Subcutaneous abdominal adipose tissue (tissue), 5 donors: ENCODE measurements around the gene KIAA1958.
"Not testable (repeated sequence)": the region's sequence is repeated elsewhere in the genome, so short reads cannot be mapped to it uniquely, and the experiment has no call there.

Source experiments
- H3K27ac ChIP-seq: one replicate; pipeline ENCODE4 v1.7.0; 2013; ENCODE audit warnings: low read depth, mild to moderate bottlenecking, inconsistent platforms, low read length, moderate library complexity
- H3K27me3 ChIP-seq, 5 donors: one replicate each; pipeline ENCODE4 v1.7.0; 2013; ENCODE audit warnings: low read length in 5 of 5, inconsistent platforms in 1 of 5; ENCODE audit not compliant: control insufficient read depth in 5 of 5, insufficient read depth in 4 of 5
- H3K36me3 ChIP-seq, 5 donors: one replicate each; pipeline ENCODE4 v1.7.0; 2013; ENCODE audit warnings: low read length in 5 of 5; ENCODE audit not compliant: control insufficient read depth in 5 of 5, insufficient read depth in 5 of 5
- H3K4me1 ChIP-seq, 5 donors: one replicate each; pipeline ENCODE4 v1.7.0; 2013; ENCODE audit warnings: low read length in 5 of 5, mild to moderate bottlenecking in 3 of 5, moderate library complexity in 1 of 5; ENCODE audit not compliant: control insufficient read depth in 5 of 5, insufficient read depth in 5 of 5
- H3K4me3 ChIP-seq, 5 donors: one replicate each; pipeline ENCODE4 v1.7.0; 2013; ENCODE audit warnings: low read length in 5 of 5, low read depth in 1 of 5
- H3K9ac ChIP-seq, 5 donors: one replicate each; pipeline ENCODE4 v1.7.0; 2013; ENCODE audit warnings: low read length in 5 of 5, mild to moderate bottlenecking in 4 of 5, moderate library complexity in 3 of 5
- H3K9me3 ChIP-seq, 5 donors: one replicate each; pipeline ENCODE4 v1.7.0; 2013; ENCODE audit warnings: low read length in 5 of 5; ENCODE audit not compliant: control insufficient read depth in 5 of 5
- donor health status: healthy.
- donor health status: healthy.
- donor health status: healthy.
- donor health status: healthy.
- donor health status: healthy.

Gene KIAA1958

GRCh38 chr9:112501287-112501686, 14.7 kb downstream of the KIAA1958 start:
- H3K4me1 ChIP-seq = peaks cover 0 to 18% (median 0%) of the 10 kb centered on the region in 5 donors
- no peaks in the 10 kb centered on the region for H3K9me3 ChIP-seq
- no peaks in the 10 kb centered on the region for H3K36me3 ChIP-seq
- no peaks in the 10 kb centered on the region for H3K27me3 ChIP-seq
- no peak overlapping the region for H3K9ac ChIP-seq
- no peak overlapping the region for H3K27ac ChIP-seq
- no peak overlapping the region for H3K4me3 ChIP-seq

- no peaks in the 10 kb centered on the region for H3K9me3 ChIP-seq
- no peak overlapping the region for H3K4me3 ChIP-seq
- H3K27me3 ChIP-seq = no peaks in the 10 kb centered on the region
- H3K4me1 ChIP-seq = peaks cover 0 to 13% (median 0%) of the 10 kb centered on the region in 5 donors
- no peak overlapping the region for H3K9ac ChIP-seq
- no peak overlapping the region for H3K27ac ChIP-seq
- no peaks in the 10 kb centered on the region for H3K36me3 ChIP-seq
Measured at GRCh38 chr9:112502175-112502946, 15.7 kb downstream of the KIAA1958 start.

GRCh38 chr9:112503170-112503569, 16.5 kb downstream of the KIAA1958 start:
- H3K4me1 ChIP-seq = peaks cover 0 to 13% (median 0%) of the 10 kb centered on the region in 5 donors
- H3K9ac ChIP-seq = no peak overlapping the region
- H3K27me3 ChIP-seq = no peaks in the 10 kb centered on the region
- H3K27ac ChIP-seq = no peak overlapping the region
- no peaks in the 10 kb centered on the region for H3K36me3 ChIP-seq
- H3K9me3 ChIP-seq = no peaks in the 10 kb centered on the region
- no peak overlapping the region for H3K4me3 ChIP-seq

DNA sequence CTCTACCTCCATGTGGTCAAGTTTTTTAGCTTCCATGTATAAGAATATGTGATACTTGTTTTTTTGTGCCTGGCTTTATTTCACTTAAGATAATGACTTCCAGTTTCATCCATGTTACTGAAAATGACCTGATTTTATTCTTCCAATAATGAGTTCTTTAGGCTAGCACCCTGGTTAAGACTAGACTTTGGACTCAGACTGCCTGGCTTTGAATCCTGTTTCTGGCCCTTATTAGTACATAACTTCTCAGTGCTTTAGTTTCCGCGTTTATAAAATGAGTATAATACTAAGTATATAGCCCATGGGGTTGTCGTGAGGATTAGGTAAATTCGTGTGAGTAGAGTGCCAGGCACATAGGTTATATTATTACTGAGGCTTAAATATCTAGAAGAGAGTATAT, 18.5 kb downstream of the KIAA1958 start:
- no peak overlapping the region for H3K9ac ChIP-seq
- no peaks in the 10 kb centered on the region for H3K27me3 ChIP-seq
- H3K36me3 ChIP-seq = no peaks in the 10 kb centered on the region
- H3K27ac ChIP-seq = no peak overlapping the region
- peaks cover 0 to 13% (median 0%) of the 10 kb centered on the region in 5 donors for H3K4me1 ChIP-seq
- H3K9me3 ChIP-seq = no peaks in the 10 kb centered on the region
- no peak overlapping the region for H3K4me3 ChIP-seq

- Histone ChIP-seq H3K4me1 (peaks cover 0 to 13% (median 0%) of the 10 kb centered on the region in 5 donors), H3K27me3 (no peaks in the 10 kb centered on the region), H3K9me3 (no peaks in the 10 kb centered on the region), H3K27ac (no peak overlapping the region), H3K36me3 (no peaks in the 10 kb centered on the region), H3K4me3 (no peak overlapping the region), H3K9ac (no peak overlapping the region)
Measured at GRCh38 chr9:112505607-112506006, 19.0 kb downstream of the KIAA1958 start.

GRCh38 chr9:112506571-112506970, 19.9 kb downstream of the KIAA1958 start:
- H3K4me1 ChIP-seq = peaks cover 0 to 13% (median 0%) of the 10 kb centered on the region in 5 donors
- no peaks in the 10 kb centered on the region for H3K9me3 ChIP-seq
- H3K27me3 ChIP-seq = no peaks in the 10 kb centered on the region
- H3K36me3 ChIP-seq = no peaks in the 10 kb centered on the region
- H3K27ac ChIP-seq = no peak overlapping the region
- H3K9ac ChIP-seq = no peak overlapping the region
- H3K4me3 ChIP-seq = no peak overlapping the region

DNA sequence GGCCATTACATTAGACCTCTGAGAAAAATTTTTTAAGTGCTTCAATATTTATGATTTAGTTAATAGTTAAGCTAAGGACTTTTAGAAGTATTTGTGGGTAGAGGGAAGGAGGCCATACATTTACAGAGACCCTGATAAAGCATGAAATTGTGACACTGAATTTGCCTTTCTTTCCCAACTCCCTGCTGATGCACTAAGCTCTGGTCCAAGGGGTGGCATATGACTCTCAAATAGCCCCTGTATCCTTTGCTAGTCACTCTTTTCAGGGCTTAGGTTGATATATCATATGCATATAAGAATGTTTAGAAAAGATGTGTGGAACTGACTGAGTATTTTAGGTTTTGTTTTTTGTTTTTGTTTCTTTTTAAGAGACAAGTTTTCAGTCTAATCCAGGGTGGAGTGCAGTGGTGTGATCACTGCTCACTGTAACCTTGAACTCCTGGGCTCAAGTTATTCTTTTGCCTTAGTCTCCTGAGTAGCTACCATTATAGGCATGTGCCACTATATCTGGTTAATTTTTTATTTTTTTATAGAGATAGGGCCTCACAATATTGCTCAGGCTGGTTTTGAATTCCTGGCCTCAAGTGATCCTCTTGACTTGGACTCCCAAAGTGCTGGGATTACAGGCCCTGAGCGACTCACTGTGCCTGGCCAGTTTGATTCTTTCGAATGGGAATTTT, 20.5 kb downstream of the KIAA1958 start:
- H3K9ac ChIP-seq = no peak overlapping the region
- no peak overlapping the region for H3K4me3 ChIP-seq
- no peaks in the 10 kb centered on the region for H3K36me3 ChIP-seq
- H3K27ac ChIP-seq = no peak overlapping the region
- H3K27me3 ChIP-seq = no peaks in the 10 kb centered on the region
- peaks cover 0 to 13% (median 0%) of the 10 kb centered on the region in 5 donors for H3K4me1 ChIP-seq
- H3K9me3 ChIP-seq = no peaks in the 10 kb centered on the region

- Histone ChIP-seq H3K9me3 (no peaks in the 10 kb centered on the region), H3K4me3 (no peak overlapping the region), H3K27ac (no peak overlapping the region), H3K9ac (no peak overlapping the region), H3K36me3 (no peaks in the 10 kb centered on the region), H3K4me1 (peaks cover 0 to 2% (median 0%) of the 10 kb centered on the region in 5 donors), H3K27me3 (no peaks in the 10 kb centered on the region)
Measured at GRCh38 chr9:112508377-112508776, 21.8 kb downstream of the KIAA1958 start.

DNA sequence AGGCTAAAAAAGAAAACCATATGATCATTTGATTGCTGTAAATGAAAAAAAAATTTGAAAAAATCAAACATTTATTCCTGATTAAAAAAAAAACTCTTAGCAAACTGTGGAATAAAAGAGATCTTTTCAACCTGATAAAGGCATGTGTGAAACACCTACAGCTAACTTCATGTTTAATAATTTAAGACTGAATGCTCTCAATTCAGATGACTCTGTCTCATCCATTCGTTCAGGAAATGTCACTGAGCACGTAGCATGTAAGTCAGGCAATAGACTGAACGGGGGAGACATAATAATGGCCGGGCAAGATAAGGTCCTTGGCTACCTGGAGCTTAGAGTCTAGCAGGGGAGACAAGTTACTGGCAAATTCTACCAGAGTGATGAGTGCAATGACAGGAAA, 25.8 kb downstream of the KIAA1958 start:
- not testable (repeated sequence) for H3K36me3 ChIP-seq, H3K9me3 ChIP-seq, H3K4me3 ChIP-seq, H3K9ac ChIP-seq, H3K4me1 ChIP-seq, H3K27me3 ChIP-seq, H3K27ac ChIP-seq

DNA sequence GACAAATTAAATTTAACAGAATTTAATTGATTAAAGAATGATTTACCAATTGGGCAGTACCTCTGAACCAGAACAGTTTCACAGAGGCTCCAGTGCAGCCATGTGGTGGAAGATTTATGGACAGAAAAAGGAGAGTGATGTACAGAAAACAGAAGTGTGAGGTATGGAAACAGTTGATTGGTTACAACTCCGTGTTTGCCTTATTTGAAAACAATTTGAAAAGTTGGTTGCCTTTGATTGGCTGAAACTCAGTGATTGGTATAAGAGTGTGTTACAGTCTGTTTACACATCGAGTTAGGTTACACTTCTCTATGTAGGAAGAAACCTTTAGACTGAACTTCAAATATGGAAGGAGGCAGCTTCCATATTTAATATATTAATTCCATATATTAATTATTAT, 30.1 kb downstream of the KIAA1958 start:
- H3K36me3 ChIP-seq = no peaks in the 10 kb centered on the region
- no peak overlapping the region for H3K9ac ChIP-seq
- H3K27me3 ChIP-seq = no peaks in the 10 kb centered on the region
- no peaks in the 10 kb centered on the region for H3K9me3 ChIP-seq
- H3K27ac ChIP-seq = no peak overlapping the region
- no peaks in the 10 kb centered on the region for H3K4me1 ChIP-seq
- no peak overlapping the region for H3K4me3 ChIP-seq
